ENCODE measurements around the gene NEIL3. TPM values are rescaled to one million over a fixed set of nuclear protein-coding genes. Genes with fewer than 3 reads are reported as not detected.

NEIL3 gene
- total RNA-seq, 1 donor from 2014 or later = 10.1 TPM

GRCh38 chr4:177292171-177292570, 17.5 kb upstream of the NEIL3 start:
- Mint-ChIP-seq H3K4me1 (ENCODE audit: unreplicated experiment) (no peaks in the 10 kb centered on the region), H3K36me3 (no peaks in the 10 kb centered on the region), H3K4me3 (no peak overlapping the region), H3K27ac (no peak overlapping the region), H3K9me3 (no peaks in the 10 kb centered on the region), H3K27me3 (no peaks in the 10 kb centered on the region)
- no peak for TF ChIP-seq CTCF (conservative IDR thresholded peaks at IDR 0.05)
- no peak for DNase-seq (ENCODE audit: extremely low spot score, unreplicated experiment)

GRCh38 chr4:177293208-177294033, 16.3 kb upstream of the NEIL3 start:
- Mint-ChIP-seq H3K4me3 (no peak overlapping the region), H3K27me3 (no peaks in the 10 kb centered on the region), H3K27ac (no peak overlapping the region), H3K9me3 (no peaks in the 10 kb centered on the region), H3K36me3 (no peaks in the 10 kb centered on the region), H3K4me1 (ENCODE audit: unreplicated experiment) (no peaks in the 10 kb centered on the region)
- no peak for TF ChIP-seq CTCF (conservative IDR thresholded peaks at IDR 0.05)
- no peak for DNase-seq (ENCODE audit: extremely low spot score, unreplicated experiment)

- no peak for DNase-seq (ENCODE audit: extremely low spot score, unreplicated experiment)
- TF ChIP-seq CTCF (conservative IDR thresholded peaks at IDR 0.05) = no peak
- Mint-ChIP-seq H3K4me3 (no peak overlapping the region), H3K9me3 (no peaks in the 10 kb centered on the region), H3K36me3 (no peaks in the 10 kb centered on the region), H3K27ac (no peak overlapping the region), H3K27me3 (no peaks in the 10 kb centered on the region), H3K4me1 (ENCODE audit: unreplicated experiment) (no peaks in the 10 kb centered on the region)
These were observed 11.8 kb upstream of the NEIL3 start for GRCh38 chr4:177297785-177298391.

GRCh38 chr4:177301126-177301639, 8.5 kb upstream of the NEIL3 start:
- no peak overlapping the region for H3K4me3 Mint-ChIP-seq
- no peaks in the 10 kb centered on the region for H3K9me3 Mint-ChIP-seq
- no peak overlapping the region for H3K27ac Mint-ChIP-seq
- no peak for TF ChIP-seq CTCF (conservative IDR thresholded peaks at IDR 0.05)
- no peak for DNase-seq (ENCODE audit: extremely low spot score, unreplicated experiment)
- H3K27me3 Mint-ChIP-seq = no peaks in the 10 kb centered on the region
- no peaks in the 10 kb centered on the region for H3K36me3 Mint-ChIP-seq
- H3K4me1 Mint-ChIP-seq (ENCODE audit: unreplicated experiment) = no peaks in the 10 kb centered on the region

GRCh38 chr4:177302371-177303100, 7.1 kb upstream of the NEIL3 start:
- H3K9me3 Mint-ChIP-seq = no peaks in the 10 kb centered on the region
- DNase-seq (ENCODE audit: extremely low spot score, unreplicated experiment) = no peak
- no peaks in the 10 kb centered on the region for H3K27me3 Mint-ChIP-seq
- H3K36me3 Mint-ChIP-seq = no peaks in the 10 kb centered on the region
- no peak overlapping the region for H3K4me3 Mint-ChIP-seq
- no peak overlapping the region for H3K27ac Mint-ChIP-seq
- no peaks in the 10 kb centered on the region for H3K4me1 Mint-ChIP-seq (ENCODE audit: unreplicated experiment)
- no peak for TF ChIP-seq CTCF (conservative IDR thresholded peaks at IDR 0.05)
